ENCODE results near the gene ABCA4. TPM values are rescaled to one million over a fixed set of nuclear protein-coding genes. Genes with fewer than 3 reads are reported as not detected.

The ABCA4 gene
- total and polyA plus RNA-seq, 2 of the 8 experiments (the other 6 are each of a cell fraction or from before 2014, with no cell fraction given), result 0.06 TPM; not detected in 1

- TF ChIP-seq CHD7 (IDR thresholded peaks at IDR 0.05; ENCODE audit: insufficient replicate concordance, low read length) (no peak), YY1 (IDR thresholded peaks at IDR 0.05; ENCODE audit: low read depth, low read length) (no peak), USF2 (IDR thresholded peaks at IDR 0.05; ENCODE audit: low read length) (no peak), MAX (IDR thresholded peaks at IDR 0.05) (no peak), ATF3 (IDR thresholded peaks at IDR 0.05; ENCODE audit: insufficient read depth, low read depth, low read length) (no peak), CHD2 (IDR thresholded peaks at IDR 0.05; ENCODE audit: low read length) (no peak), SP4 (IDR thresholded peaks at IDR 0.05; ENCODE audit: low read length) (no peak), EP300 (IDR thresholded peaks at IDR 0.05; ENCODE audit: borderline replicate concordance in 1 of 2, low read depth in 2 of 2, low read length in 2 of 2) (no peak), POLR2A (IDR thresholded peaks at IDR 0.05; ENCODE audit: control extremely low read depth in 1 of 2, low read depth in 2 of 2, low read length in 2 of 2) (no peak), TBP (IDR thresholded peaks at IDR 0.05; ENCODE audit: low read depth, low read length) (no peak), SRF (IDR thresholded peaks at IDR 0.05; ENCODE audit: low read depth, low read length) (no peak)
Observed at GRCh38 chr1:93961443-93961842, 159.5 kb downstream of the ABCA4 start (continued).
